NT2/D1 (cell line): ENCODE data around the gene NPAS3.

Experiments used
- DNase-seq: peaks from one replicate; pipeline ENCODE4 v3.0.0-alpha.2; 2011; ENCODE audit warnings: low read depth, low spot score
- H3K27me3 ChIP-seq: 2 replicates; pipeline ENCODE4 v1.6.0; 2011; ENCODE audit warnings: mild to moderate bottlenecking; ENCODE audit not compliant: insufficient read length, insufficient read depth
- H3K36me3 ChIP-seq: 2 replicates; pipeline ENCODE4 v1.6.1; 2011; ENCODE audit warnings: mild to moderate bottlenecking, low read length, mixed read lengths; ENCODE audit not compliant: insufficient read depth, insufficient read length
- H3K4me1 ChIP-seq: 2 replicates; pipeline ENCODE4 v1.5.1; 2011; ENCODE audit not compliant: insufficient read depth, insufficient read length
- H3K4me3 ChIP-seq: 2 replicates; pipeline ENCODE4 v1.5.1; 2011; ENCODE audit warnings: low read depth; ENCODE audit not compliant: insufficient read length
- H3K9ac ChIP-seq: 2 replicates; pipeline ENCODE4 v1.6.0; 2011; ENCODE audit warnings: low read depth; ENCODE audit not compliant: insufficient read length
- H3K9me3 ChIP-seq: 2 replicates; pipeline ENCODE4 v1.5.1; 2011; ENCODE audit warnings: mild to moderate bottlenecking, low read length; ENCODE audit not compliant: insufficient read depth
- SUZ12 ChIP-seq: IDR thresholded peaks from 2 replicates; pipeline ENCODE4 v1.6.1; 2011; ENCODE audit not compliant: insufficient read length, insufficient read depth; ENCODE audit errors: extremely low read depth
- YY1 ChIP-seq: IDR thresholded peaks from 2 replicates; pipeline ENCODE4 v1.6.1; 2011; ENCODE audit not compliant: insufficient read length, insufficient read depth
- ZNF274 ChIP-seq: IDR thresholded peaks from 2 replicates; pipeline ENCODE4 v1.6.1; 2011; ENCODE audit warnings: mild to moderate bottlenecking, low read depth, low read length

Gene NPAS3

GRCh38 chr14:33488582-33488981, 549.9 kb downstream of the NPAS3 start:
- Histone ChIP-seq H3K9me3 (no peaks in the 10 kb centered on the region), H3K4me1 (no peaks in the 10 kb centered on the region), H3K27me3 (no peaks in the 10 kb centered on the region), H3K4me3 (no peak overlapping the region), H3K36me3 (no peaks in the 10 kb centered on the region), H3K9ac (no peak overlapping the region)
- TF ChIP-seq ZNF274 (no peak), SUZ12 (no peak), YY1 (no peak)
- no peak for DNase-seq

- Histone ChIP-seq H3K4me1 (no peaks in the 10 kb centered on the region), H3K4me3 (no peak overlapping the region), H3K9ac (no peak overlapping the region), H3K36me3 (no peaks in the 10 kb centered on the region), H3K9me3 (no peaks in the 10 kb centered on the region), H3K27me3 (no peaks in the 10 kb centered on the region)
- no peak for DNase-seq
- TF ChIP-seq YY1 (no peak), ZNF274 (no peak), SUZ12 (no peak)
Observed at GRCh38 chr14:33490555-33490954, 551.9 kb downstream of the NPAS3 start.

- DNase-seq: no peak
- H3K27me3 ChIP-seq: no peaks in the 10 kb centered on the region
- H3K4me3 ChIP-seq: no peak overlapping the region
- no peaks in the 10 kb centered on the region for H3K9me3 ChIP-seq
- no peaks in the 10 kb centered on the region for H3K4me1 ChIP-seq
- TF ChIP-seq ZNF274: no peak
- TF ChIP-seq YY1: no peak
- TF ChIP-seq SUZ12: no peak
- H3K36me3 ChIP-seq: no peaks in the 10 kb centered on the region
- no peak overlapping the region for H3K9ac ChIP-seq
Observed at GRCh38 chr14:33491112-33491511, 552.4 kb downstream of the NPAS3 start.

GRCh38 chr14:33492491-33492890, 553.8 kb downstream of the NPAS3 start:
- H3K36me3 ChIP-seq: no peaks in the 10 kb centered on the region
- no peaks in the 10 kb centered on the region for H3K9me3 ChIP-seq
- H3K27me3 ChIP-seq: no peaks in the 10 kb centered on the region
- no peak for TF ChIP-seq YY1
- no peak for TF ChIP-seq SUZ12
- no peak for TF ChIP-seq ZNF274
- H3K4me3 ChIP-seq: no peak overlapping the region
- DNase-seq: no peak
- H3K9ac ChIP-seq: no peak overlapping the region
- H3K4me1 ChIP-seq: no peaks in the 10 kb centered on the region

GRCh38 chr14:33493266-33493665, 554.6 kb downstream of the NPAS3 start:
- no peak for DNase-seq
- no peaks in the 10 kb centered on the region for H3K9me3 ChIP-seq
- no peaks in the 10 kb centered on the region for H3K36me3 ChIP-seq
- no peak overlapping the region for H3K4me3 ChIP-seq
- no peaks in the 10 kb centered on the region for H3K27me3 ChIP-seq
- H3K9ac ChIP-seq: no peak overlapping the region
- no peak for TF ChIP-seq SUZ12
- no peak for TF ChIP-seq ZNF274
- TF ChIP-seq YY1: no peak
- H3K4me1 ChIP-seq: no peaks in the 10 kb centered on the region

GRCh38 chr14:33493990-33494389, 555.3 kb downstream of the NPAS3 start:
- Histone ChIP-seq H3K9me3 (no peaks in the 10 kb centered on the region), H3K9ac (no peak overlapping the region), H3K4me3 (no peak overlapping the region), H3K36me3 (no peaks in the 10 kb centered on the region), H3K27me3 (no peaks in the 10 kb centered on the region), H3K4me1 (no peaks in the 10 kb centered on the region)
- DNase-seq: no peak
- TF ChIP-seq ZNF274 (no peak), YY1 (no peak), SUZ12 (no peak)

- no peak for DNase-seq
- Histone ChIP-seq H3K4me1 (no peaks in the 10 kb centered on the region), H3K36me3 (no peaks in the 10 kb centered on the region), H3K27me3 (no peaks in the 10 kb centered on the region), H3K9ac (no peak overlapping the region), H3K9me3 (no peaks in the 10 kb centered on the region), H3K4me3 (no peak overlapping the region)
- TF ChIP-seq SUZ12: no peak
- TF ChIP-seq ZNF274: no peak
- no peak for TF ChIP-seq YY1
Observed at GRCh38 chr14:33499687-33500086, 561.0 kb downstream of the NPAS3 start.
